SH-SY5Y (cell line): ENCODE measurements around the gene RAD51B.

Experiments used
- GATA2 ChIP-seq: IDR thresholded peaks from 2 replicates; pipeline ENCODE4 v1.6.1; 2011; ENCODE audit warnings: mild to moderate bottlenecking, low read depth, low read length
- GATA3 ChIP-seq: IDR thresholded peaks from 2 replicates; pipeline ENCODE4 v1.6.1; 2011; ENCODE audit warnings: low read depth, mild to moderate bottlenecking, low read length, moderate library complexity

- TF ChIP-seq GATA3 (no peak), GATA2 (no peak)
Measured at GRCh38 chr14:68111097-68111852, 291.7 kb downstream of the RAD51B start.
